ENCODE measurements around the gene PEMT. TPM values are rescaled to one million over a fixed set of nuclear protein-coding genes. Genes with fewer than 3 reads are reported as not detected.
A peak's percentile ranks its signal among the peaks of the same experiment; 100 is the strongest.

Gene PEMT
- total and polyA plus RNA-seq, 2 of the 8 experiments (the other 6 are each of a cell fraction or from before 2014, with no cell fraction given): 42.0 to 118 TPM

DNA sequence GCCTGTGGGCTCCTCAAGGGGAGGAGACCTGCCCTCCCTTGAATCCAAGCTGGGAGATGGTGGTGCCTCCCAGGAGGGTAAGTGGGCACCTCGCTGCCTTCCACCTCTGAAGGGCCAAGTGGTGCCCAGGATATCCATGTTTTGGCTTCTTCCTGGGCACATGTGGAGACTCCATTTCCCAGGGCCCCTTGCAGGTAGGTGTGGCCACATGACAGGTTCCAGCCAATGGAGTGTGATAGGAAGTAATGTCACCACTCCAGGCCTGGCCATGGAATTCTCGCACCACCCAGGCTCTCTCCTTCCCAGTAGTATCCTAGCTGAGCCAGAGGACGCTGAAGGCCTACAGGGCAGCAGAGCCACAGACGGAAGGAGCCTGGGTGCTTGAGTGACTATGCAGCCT, 17.6 kb upstream of the PEMT start:
- Histone ChIP-seq H2BK15ac (ENCODE audit: low read length) (no peak overlapping the region), H3K79me1 (ENCODE audit: low read depth, low read length) (no peaks in the 10 kb centered on the region), H3K23me2 (ENCODE audit: low read depth, low read length) (no peaks in the 10 kb centered on the region), H3K9ac (replicated peaks in 1 of 4; ENCODE audit: extremely low read depth in 1 of 4, low read depth in 3 of 4, low read length in 3 of 4) (no peak overlapping the region), H3K79me2 (ENCODE audit: control insufficient read depth in 1 of 2, insufficient read depth in 2 of 2, low read length in 2 of 2) (no peaks in the 10 kb centered on the region), H3K4me3 (ENCODE audit: extremely low read depth in 1 of 4, insufficient read depth in 2 of 4, low read depth in 3 of 4, low read length in 4 of 4) (no peak overlapping the region), H4K5ac (ENCODE audit: insufficient read length, low read depth, low read length) (no peak overlapping the region), H3K56ac (replicated peaks; ENCODE audit: insufficient read length, low read depth, low read length) (no peak overlapping the region), H4K91ac (replicated peaks; ENCODE audit: insufficient read length, low read length) (peak overlapping the region; percentile 11), H2BK20ac (ENCODE audit: low read length) (0 out of 2 replicates have a peak overlapping the region, but pooled peaks have one; percentile 66), H2AK5ac (ENCODE audit: low read depth, low read length) (no peak overlapping the region), H3K27me3 (replicated peaks in 1 of 4; ENCODE audit: control insufficient read depth in 3 of 4, extremely low read depth in 1 of 4, insufficient read depth in 3 of 4, low read length in 3 of 4) (no peaks in the 10 kb centered on the region), H3K4me2 (ENCODE audit: insufficient read depth in 1 of 2, low read depth in 2 of 2, low read length in 2 of 2) (no peak overlapping the region), H3K18ac (ENCODE audit: extremely low read depth, low read length) (no peak overlapping the region), H3K36me3 (ENCODE audit: control insufficient read depth in 2 of 4, insufficient read depth in 4 of 4, low read length in 3 of 4) (no peaks in the 10 kb centered on the region), H3K27ac (ENCODE audit: low read depth, low read length) (no peak overlapping the region), H3K23ac (ENCODE audit: insufficient read length) (no peak overlapping the region), H4K8ac (ENCODE audit: extremely low read depth, insufficient read depth, low read length) (no peak overlapping the region), H3K4me1 (replicated peaks in 1 of 4; ENCODE audit: control insufficient read depth in 3 of 4, insufficient read depth in 4 of 4, low read length in 3 of 4) (peaks cover 0 to 3% (median under 1%) of the 10 kb centered on the region in 4 experiments; a peak in 4 of 7 replicates), H2AFZ (ENCODE audit: low read length) (no peak overlapping the region), H2BK5ac (ENCODE audit: low read depth, low read length) (no peak overlapping the region), H2BK120ac (replicated peaks; ENCODE audit: low read depth, low read length) (no peak overlapping the region), H2BK12ac (ENCODE audit: low read depth, low read length) (no peak overlapping the region), H3K14ac (ENCODE audit: insufficient read length) (no peak overlapping the region), H3K9me3 (ENCODE audit: insufficient read depth in 2 of 2, low read depth in 1 of 2, low read length in 1 of 2) (peaks cover 3 to 6% of the 10 kb centered on the region in 2 experiments; a peak in 2 of 4 replicates), H3K4ac (replicated peaks; ENCODE audit: insufficient read length, low read depth, low read length) (no peak overlapping the region), H4K20me1 (replicated peaks in 1 of 2; ENCODE audit: control insufficient read depth in 1 of 2, insufficient read depth in 2 of 2, low read length in 2 of 2) (no peaks in the 10 kb centered on the region)
- DNase-seq (ENCODE audit: low read depth in 1 of 2, low spot score in 2 of 2): no peak
- CTCF ChIA-PET (ENCODE audit: partially characterized antibody): interaction anchor here (0.9 to 1.1 kb wide), 3 partner anchors 23 to 254 kb away, joined by 3 to 4 read pairs (median 3); no protein-coding TSS in a partner anchor
- FAIRE-seq: no peak
- POLR2A ChIA-PET (ENCODE audit: partially characterized antibody): interaction anchor here (0.9 to 1.2 kb wide), 2 partner anchors 11 to 18 kb away, joined by 3 read pairs; no protein-coding TSS in a partner anchor
- WGBS, 2 experiments (ENCODE audit: extremely low coverage in 1 of 2, insufficient coverage in 1 of 2, insufficient read length in 1 of 2, insufficient replicate concordance in 2 of 2, low coverage in 1 of 2, low lambda C conversion rate in 2 of 2, missing lambda C conversion rate in 1 of 2): 88% methylated on average over 4 of the region's 4 CpGs; no CpG with 5 or more reads in 1 of the 2 experiments
- TF ChIP-seq BRCA1 (IDR thresholded peaks at IDR 0.05; ENCODE audit: low read depth, low read length): no peak
- TF ChIP-seq GTF2F1 (IDR thresholded peaks at IDR 0.05; ENCODE audit: borderline replicate concordance, low read depth, low read length): no peak
- TF ChIP-seq TBP (IDR thresholded peaks at IDR 0.05; ENCODE audit: low read depth, low read length): no peak
- TF ChIP-seq SAP30 (IDR thresholded peaks at IDR 0.05; ENCODE audit: insufficient read depth, insufficient replicate concordance, low read length): no peak
- no peak for TF ChIP-seq POLR2AphosphoS5 (IDR thresholded peaks at IDR 0.05; ENCODE audit: low read depth, low read length)
- no peak for TF ChIP-seq TAF1 (IDR thresholded peaks at IDR 0.05; ENCODE audit: low read depth, low read length)
- TF ChIP-seq EGR1 (IDR thresholded peaks at IDR 0.05; ENCODE audit: borderline replicate concordance, low read depth, low read length): no peak
- TF ChIP-seq E2F6 (IDR thresholded peaks at IDR 0.05): no peak
- TF ChIP-seq SP1 (IDR thresholded peaks at IDR 0.05; ENCODE audit: low read depth, low read length): peak; percentile 47; the same call in 1 of the 2 replicates
- no peak for TF ChIP-seq RNF2 (IDR thresholded peaks at IDR 0.05; ENCODE audit: borderline replicate concordance, low read depth, low read length, missing control alignments, poor library complexity, severe bottlenecking)
- TF ChIP-seq BCL11A (IDR thresholded peaks at IDR 0.05; ENCODE audit: low read depth in 2 of 2, low read length in 2 of 2): no peak
- 0 out of 2 replicates have a peak, but pooled peaks have one; percentile 15 for TF ChIP-seq ATF3 (IDR thresholded peaks at IDR 0.05; ENCODE audit: insufficient read depth, low read depth, low read length)

All from H1 (cell line).